WTC11 (cell line): ENCODE measurements around the gene L1CAM. TPM values are rescaled to one million over a fixed set of nuclear protein-coding genes. Genes with fewer than 3 reads are reported as not detected.

Source experiments
- ATAC-seq: fragments of 200-7000 bp; cut with Tn5 transposase; 2 replicates; pipeline ENCODE4 v1.10.0; 2021; ENCODE audit warnings: mild to moderate bottlenecking, moderate library complexity
- CTCF ChIA-PET: fragments of 300-600 bp; sonication (Branson Sonifier 250); formaldehyde crosslinking; loops from one replicate; lab custom pipeline; 2021; ENCODE audit warnings: antibody characterized with exemption; lab: Charles Lee
- POLR2A ChIA-PET: fragments of 350-600 bp; sonication (Branson Sonifier 250); formaldehyde crosslinking; loops from one replicate; lab custom pipeline; 2021; ENCODE audit warnings: antibody characterized with exemption; lab: Charles Lee
- DNase-seq: peaks from one replicate; pipeline ENCODE4 v3.0.0; 2021; ENCODE audit warnings: low spot score
- H3K27ac Mint-ChIP-seq: 2 replicates; pipeline ENCODE4 v1.8.0; 2021; ENCODE audit warnings: mixed read lengths
- H3K27me3 Mint-ChIP-seq: 2 replicates; pipeline ENCODE4 v1.8.0; 2021; ENCODE audit warnings: low read depth, mild to moderate bottlenecking, moderate library complexity, mixed read lengths
- H3K36me3 Mint-ChIP-seq: 2 replicates; pipeline ENCODE4 v1.8.0; 2021; ENCODE audit warnings: mixed read lengths
- H3K4me1 Mint-ChIP-seq: 2 replicates; pipeline ENCODE4 v1.8.0; 2022; ENCODE audit warnings: mixed read lengths
- H3K4me3 Mint-ChIP-seq: 2 replicates; pipeline ENCODE4 v1.8.0; 2021; ENCODE audit warnings: mild to moderate bottlenecking, moderate library complexity, mixed read lengths
- H3K9me3 Mint-ChIP-seq: 2 replicates; pipeline ENCODE4 v1.8.0; 2021; ENCODE audit warnings: mixed read lengths
- ATF1 ChIP-seq: sonication (generic); formaldehyde crosslinking; IDR thresholded peaks from 2 replicates; pipeline ENCODE4 v1.8.1; 2023; ENCODE audit warnings: mild to moderate bottlenecking, moderate library complexity, missing genetic modification reagents
- CREM ChIP-seq: sonication (generic); formaldehyde crosslinking; IDR thresholded peaks from 2 replicates; pipeline ENCODE4 v1.8.1; 2022; ENCODE audit warnings: mild to moderate bottlenecking, missing genetic modification reagents, moderate library complexity
- CTCF ChIP-seq: fragments of 200-600 bp; IDR thresholded peaks from 2 replicates; pipeline ENCODE4 v1.8.0; 2022; ENCODE audit warnings: antibody characterized with exemption
- GABPB1 ChIP-seq: sonication (generic); formaldehyde crosslinking; IDR thresholded peaks from 2 replicates; pipeline ENCODE4 v1.8.1; 2023; ENCODE audit warnings: mild to moderate bottlenecking, missing genetic modification reagents
- GRHL2 ChIP-seq: fragments of 250-450 bp; sonication (Bioruptor Pico); IDR thresholded peaks from 2 replicates; pipeline ENCODE4 v1.8.0; 2022; ENCODE audit warnings: mild to moderate bottlenecking, moderate library complexity; ENCODE audit not compliant: insufficient replicate concordance, severe bottlenecking
- NFE2L1 ChIP-seq: sonication (generic); formaldehyde crosslinking; IDR thresholded peaks from 2 replicates; pipeline ENCODE4 v1.8.1; 2023; ENCODE audit warnings: missing genetic modification reagents
- RELA ChIP-seq: sonication (generic); formaldehyde crosslinking; IDR thresholded peaks from 2 replicates; pipeline ENCODE4 v1.8.1; 2022; ENCODE audit warnings: missing genetic modification reagents, mild to moderate bottlenecking, borderline replicate concordance
- TEAD4 ChIP-seq: sonication (generic); formaldehyde crosslinking; IDR thresholded peaks from 2 replicates; pipeline ENCODE4 v1.8.0; 2022; ENCODE audit warnings: mild to moderate bottlenecking, missing genetic modification reagents
- ZNF317 ChIP-seq: sonication (generic); formaldehyde crosslinking; IDR thresholded peaks from 2 replicates; pipeline ENCODE4 v1.8.1; 2023; ENCODE audit warnings: low read depth, mild to moderate bottlenecking, moderate library complexity, missing genetic modification reagents, borderline replicate concordance
- ZNF396 ChIP-seq: fragments of 250-450 bp; sonication (Bioruptor Pico); IDR thresholded peaks from 2 replicates; pipeline ENCODE4 v1.8.0; 2021; ENCODE audit warnings: mild to moderate bottlenecking, moderate library complexity, borderline replicate concordance
- ZNF532 ChIP-seq: fragments of 250-450 bp; sonication (Bioruptor Pico); IDR thresholded peaks from 2 replicates; pipeline ENCODE4 v1.9.0; 2021; ENCODE audit warnings: mild to moderate bottlenecking, borderline replicate concordance
- total RNA-seq: library from RNA; stranded (reverse); gene quantifications from 3 replicates; pipeline ENCODE4 v1.2.3, GENCODE V29; 2021
- TF ChIP-seq, protein P1 (sequence below): sonication (generic); formaldehyde crosslinking; conservative IDR thresholded peaks from 2 replicates; pipeline ENCODE4 v1.8.1; 2022; ENCODE audit warnings: mild to moderate bottlenecking, missing genetic modification reagents
- TF ChIP-seq, protein P2 (sequence below): sonication (generic); formaldehyde crosslinking; IDR thresholded peaks from 2 replicates; pipeline ENCODE4 v1.8.1; 2023; ENCODE audit warnings: mild to moderate bottlenecking, missing genetic modification reagents, moderate library complexity
- TF ChIP-seq, protein P3 (sequence below): fragments of 250-450 bp; sonication (Bioruptor Pico); IDR thresholded peaks from 2 replicates; pipeline ENCODE4 v2.1.2; 2022; ENCODE audit warnings: mild to moderate bottlenecking, moderate library complexity

L1CAM gene
- total RNA-seq, 1 experiment from 2014 or later = 40.2 TPM

GRCh38 chrX:153874366-153875125 lies 11.4 kb downstream of the L1CAM start (continued):
- TF ChIP-seq, protein P1, sequence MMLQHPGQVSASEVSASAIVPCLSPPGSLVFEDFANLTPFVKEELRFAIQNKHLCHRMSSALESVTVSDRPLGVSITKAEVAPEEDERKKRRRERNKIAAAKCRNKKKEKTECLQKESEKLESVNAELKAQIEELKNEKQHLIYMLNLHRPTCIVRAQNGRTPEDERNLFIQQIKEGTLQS (CRISPR knock-in tag) = no peak
- TF ChIP-seq, all 79 proteins: peak for 0

- Mint-ChIP-seq H3K9me3 (no peaks in the 10 kb centered on the region), H3K4me1 (peaks cover 29% of the 10 kb centered on the region), H3K27me3 (no peaks in the 10 kb centered on the region; the same call in 1 of the 2 replicates), H3K36me3 (no peaks in the 10 kb centered on the region), H3K27ac (no peak overlapping the region), H3K4me3 (no peak overlapping the region)
- TF ChIP-seq GABPB1 (no peak), ZNF532 (CRISPR knock-in tag) (no peak), CTCF (no peak), ZNF317 (no peak), NFE2L1 (no peak), ZNF396 (CRISPR knock-in tag) (no peak), RELA (CRISPR knock-in tag) (no peak), TEAD4 (CRISPR knock-in tag) (no peak), ATF1 (CRISPR knock-in tag) (no peak), CREM (CRISPR knock-in tag) (no peak), GRHL2 (CRISPR knock-in tag) (no peak)
- TF ChIP-seq, protein P2, sequence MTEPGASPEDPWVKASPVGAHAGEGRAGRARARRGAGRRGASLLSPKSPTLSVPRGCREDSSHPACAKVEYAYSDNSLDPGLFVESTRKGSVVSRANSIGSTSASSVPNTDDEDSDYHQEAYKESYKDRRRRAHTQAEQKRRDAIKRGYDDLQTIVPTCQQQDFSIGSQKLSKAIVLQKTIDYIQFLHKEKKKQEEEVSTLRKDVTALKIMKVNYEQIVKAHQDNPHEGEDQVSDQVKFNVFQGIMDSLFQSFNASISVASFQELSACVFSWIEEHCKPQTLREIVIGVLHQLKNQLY (CRISPR knock-in tag) = no peak
- TF ChIP-seq, protein P3, sequence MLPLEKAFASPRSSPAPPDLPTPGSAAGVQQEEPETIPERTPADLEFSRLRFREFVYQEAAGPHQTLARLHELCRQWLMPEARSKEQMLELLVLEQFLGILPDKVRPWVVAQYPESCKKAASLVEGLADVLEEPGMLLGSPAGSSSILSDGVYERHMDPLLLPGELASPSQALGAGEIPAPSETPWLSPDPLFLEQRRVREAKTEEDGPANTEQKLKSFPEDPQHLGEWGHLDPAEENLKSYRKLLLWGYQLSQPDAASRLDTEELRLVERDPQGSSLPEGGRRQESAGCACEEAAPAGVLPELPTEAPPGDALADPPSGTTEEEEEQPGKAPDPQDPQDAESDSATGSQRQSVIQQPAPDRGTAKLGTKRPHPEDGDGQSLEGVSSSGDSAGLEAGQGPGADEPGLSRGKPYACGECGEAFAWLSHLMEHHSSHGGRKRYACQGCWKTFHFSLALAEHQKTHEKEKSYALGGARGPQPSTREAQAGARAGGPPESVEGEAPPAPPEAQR (CRISPR knock-in tag) = no peak
- CTCF ChIA-PET = interaction anchor here (0.9 kb wide), 1 partner anchor 10 kb away, joined by 3 read pairs; no protein-coding TSS in a partner anchor
- POLR2A ChIA-PET = no interaction called here
- DNase-seq = no peak
- no peak for ATAC-seq
These were observed 11.9 kb downstream of the L1CAM start for GRCh38 chrX:153874085-153874365.
